MM.1S (cell line): ENCODE data around the gene DLGAP1.
"Not testable (repeated sequence)": the region's sequence is repeated elsewhere in the genome, so short reads cannot be mapped to it uniquely, and the experiment has no call there.

Experiments used
- DNase-seq: peaks from one replicate; pipeline ENCODE4 v3.0.0-alpha.2; 2015
- H2AFZ ChIP-seq: fragments of 300-600 bp; sonication (generic); 2 replicates; pipeline ENCODE4 v1.6.0; 2016; ENCODE audit warnings: antibody characterized with exemption, low read length
- H3F3A ChIP-seq: fragments of 300-600 bp; sonication (generic); 2 replicates; pipeline ENCODE4 v1.6.1; 2016; ENCODE audit warnings: mild to moderate bottlenecking, antibody characterized with exemption, low read length, moderate library complexity, mixed read lengths; ENCODE audit not compliant: insufficient read depth
- H3K27ac ChIP-seq: fragments of 300-600 bp; sonication (generic); 2 replicates; pipeline ENCODE4 v1.5.1; 2016; ENCODE audit warnings: mild to moderate bottlenecking, low read length
- H3K27me3 ChIP-seq: fragments of 300-600 bp; sonication (generic); replicated peaks from 2 replicates; pipeline ENCODE4 v1.6.0; 2016; ENCODE audit warnings: low read length; ENCODE audit not compliant: insufficient read depth
- H3K36me3 ChIP-seq: fragments of 300-600 bp; sonication (generic); replicated peaks from 2 replicates; pipeline ENCODE4 v1.6.1; 2016; ENCODE audit warnings: mild to moderate bottlenecking, low read length, mixed read lengths; ENCODE audit not compliant: insufficient read depth
- H3K4me1 ChIP-seq: fragments of 300-600 bp; sonication (generic); 2 replicates; pipeline ENCODE4 v1.6.1; 2016; ENCODE audit warnings: low read length, mixed read lengths
- H3K4me2 ChIP-seq: fragments of 300-600 bp; sonication (generic); 2 replicates; pipeline ENCODE4 v1.6.0; 2016; ENCODE audit warnings: low read depth, low read length
- H3K4me3 ChIP-seq: fragments of 300-600 bp; sonication (generic); 2 replicates; pipeline ENCODE4 v1.5.1; 2016; ENCODE audit warnings: low read length, mixed read lengths
- H3K79me2 ChIP-seq: fragments of 300-600 bp; sonication (generic); 2 replicates; pipeline ENCODE4 v1.6.1; 2016; ENCODE audit warnings: mixed run types, low read length, mixed read lengths
- H3K9ac ChIP-seq: fragments of 300-600 bp; sonication (generic); 2 replicates; pipeline ENCODE4 v1.6.1; 2016; ENCODE audit warnings: low read length, mixed read lengths
- H3K9me2 ChIP-seq: fragments of 300-600 bp; sonication (generic); replicated peaks from 2 replicates; pipeline ENCODE4 v1.6.1; 2016; ENCODE audit warnings: mild to moderate bottlenecking, low read length, mixed read lengths; ENCODE audit not compliant: insufficient read depth
- H3K9me3 ChIP-seq: fragments of 300-600 bp; sonication (generic); replicated peaks from 2 replicates; pipeline ENCODE4 v1.6.1; 2016; ENCODE audit warnings: mild to moderate bottlenecking, low read length, mixed read lengths; ENCODE audit not compliant: insufficient read depth
- H4K20me1 ChIP-seq: fragments of 300-600 bp; sonication (generic); 2 replicates; pipeline ENCODE4 v1.6.1; 2016; ENCODE audit warnings: mild to moderate bottlenecking, low read length, moderate library complexity, mixed read lengths; ENCODE audit not compliant: insufficient read depth
- CTCF ChIP-seq: fragments of 300-600 bp; sonication (generic); IDR thresholded peaks from 2 replicates; pipeline ENCODE4 v1.5.1; 2016; ENCODE audit warnings: antibody characterized with exemption, low read length, mixed read lengths
- EZH2 ChIP-seq: fragments of 300-600 bp; sonication (generic); optimal IDR thresholded peaks from 2 replicates; pipeline ENCODE3; 2017; ENCODE audit warnings: low read depth, mild to moderate bottlenecking, antibody characterized with exemption, low read length, mixed read lengths
- EZH2phosphoT487 ChIP-seq: fragments of 300-600 bp; sonication (generic); IDR thresholded peaks from 2 replicates; pipeline ENCODE4 v1.6.1; 2018; ENCODE audit warnings: antibody characterized with exemption, low read length

Gene DLGAP1

GRCh38 chr18:4024702-4025101 is 430.4 kb downstream of the DLGAP1 start:
- H3K4me3 ChIP-seq: no peak overlapping the region
- H2AFZ ChIP-seq: no peak overlapping the region
- no peaks in the 10 kb centered on the region for H3K79me2 ChIP-seq
- no peak overlapping the region for H3K9ac ChIP-seq
- H3K27ac ChIP-seq: no peak overlapping the region
- no peaks in the 10 kb centered on the region for H3K9me3 ChIP-seq
- no peaks in the 10 kb centered on the region for H3K4me1 ChIP-seq
- DNase-seq: peak; percentile 41
- no peaks in the 10 kb centered on the region for H3K27me3 ChIP-seq
- no peaks in the 10 kb centered on the region for H3K9me2 ChIP-seq
- H4K20me1 ChIP-seq: no peaks in the 10 kb centered on the region
- H3K36me3 ChIP-seq: no peaks in the 10 kb centered on the region
- no peaks in the 10 kb centered on the region for H3F3A ChIP-seq
- 0 out of 2 replicates have a peak overlapping the region, but pooled peaks have one; percentile 5 for H3K4me2 ChIP-seq
- TF ChIP-seq EZH2: no peak
- TF ChIP-seq EZH2phosphoT487: no peak

- H3K9me3 ChIP-seq, H3K27me3 ChIP-seq, H3K9ac ChIP-seq, H2AFZ ChIP-seq, H3K79me2 ChIP-seq, H3K4me1 ChIP-seq, H3F3A ChIP-seq, H3K4me2 ChIP-seq, DNase-seq, H3K27ac ChIP-seq, H3K36me3 ChIP-seq, H3K9me2 ChIP-seq, H3K4me3 ChIP-seq, H4K20me1 ChIP-seq: not testable (repeated sequence)
Measured at GRCh38 chr18:4022749-4023148, 432.4 kb downstream of the DLGAP1 start.

GRCh38 chr18:4020026-4020425 is 435.1 kb downstream of the DLGAP1 start:
- Histone ChIP-seq H3K9me2 (no peaks in the 10 kb centered on the region), H3K79me2 (no peaks in the 10 kb centered on the region), H3K4me2 (no peak overlapping the region), H3F3A (no peaks in the 10 kb centered on the region), H3K36me3 (no peaks in the 10 kb centered on the region), H4K20me1 (no peaks in the 10 kb centered on the region), H3K27ac (no peak overlapping the region), H3K27me3 (no peaks in the 10 kb centered on the region), H3K4me1 (no peaks in the 10 kb centered on the region), H3K4me3 (no peak overlapping the region), H3K9ac (no peak overlapping the region), H2AFZ (no peak overlapping the region), H3K9me3 (no peaks in the 10 kb centered on the region)
- TF ChIP-seq CTCF (no peak), EZH2phosphoT487 (no peak)
- DNase-seq: no peak

- H4K20me1 ChIP-seq: no peaks in the 10 kb centered on the region
- no peak overlapping the region for H3K4me3 ChIP-seq
- H3K9me3 ChIP-seq: no peaks in the 10 kb centered on the region
- H3K79me2 ChIP-seq: no peaks in the 10 kb centered on the region
- no peaks in the 10 kb centered on the region for H3K4me1 ChIP-seq
- H3K36me3 ChIP-seq: no peaks in the 10 kb centered on the region
- no peaks in the 10 kb centered on the region for H3K27me3 ChIP-seq
- no peak overlapping the region for H3K9ac ChIP-seq
- no peaks in the 10 kb centered on the region for H3F3A ChIP-seq
- no peak overlapping the region for H3K27ac ChIP-seq
- no peak overlapping the region for H2AFZ ChIP-seq
- TF ChIP-seq CTCF: peak; percentile 16
- no peak for TF ChIP-seq EZH2
- DNase-seq: peak; percentile 34
- H3K9me2 ChIP-seq: no peaks in the 10 kb centered on the region
- no peak overlapping the region for H3K4me2 ChIP-seq
Measured at GRCh38 chr18:4017480-4017879, 437.6 kb downstream of the DLGAP1 start.
